Measurements from ENCODE around the gene FCMR. TPM values are rescaled to one million over a fixed set of nuclear protein-coding genes. Genes with fewer than 3 reads are reported as not detected.
A peak's percentile ranks its signal among the peaks of the same experiment; 100 is the strongest.

FCMR gene
- total and polyA plus RNA-seq, 10 of the 15 experiments (the other 5 are each of a cell fraction or from before 2014, with no cell fraction given), result 79.7 to 245 (median 123) TPM

DNA sequence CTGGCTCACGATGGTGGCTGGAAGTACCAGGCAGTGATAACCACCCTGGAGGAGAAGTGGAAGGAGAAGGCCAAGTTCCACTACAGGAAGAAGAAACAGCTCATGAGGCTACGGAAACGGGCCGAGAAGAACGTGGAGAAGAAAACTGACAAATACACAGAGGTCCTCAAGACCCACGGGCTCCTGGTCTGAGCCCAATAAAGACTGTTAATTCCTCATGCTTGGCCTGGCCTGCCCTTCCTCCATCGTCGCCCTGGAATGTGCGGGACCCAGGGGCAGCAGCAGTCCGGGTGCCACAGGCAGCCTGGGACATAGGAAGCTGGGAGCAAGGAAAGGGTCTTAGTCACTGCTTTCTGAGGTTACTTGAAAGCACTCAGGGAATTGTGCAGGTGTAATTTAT, 13.7 kb downstream of the FCMR start:
- Histone ChIP-seq H3K27ac (ENCODE audit: control insufficient read depth, insufficient read depth) (no peak overlapping the region), H3K4me1 (ENCODE audit: control insufficient read depth, insufficient read depth, low read length) (peaks cover 16% of the 10 kb centered on the region), H4K20me1 (ENCODE audit: control insufficient read depth, insufficient read depth) (no peaks in the 10 kb centered on the region; the same call in 1 of the 2 replicates), H2AFZ (ENCODE audit: control insufficient read depth, low read depth, low read length) (no peak overlapping the region), H3K4me3 (no peak overlapping the region), H3K4me2 (ENCODE audit: control insufficient read depth, insufficient read depth) (no peak overlapping the region), H3K9me3 (replicated peaks; ENCODE audit: control insufficient read depth, insufficient read depth, low read length) (no peaks in the 10 kb centered on the region), H3K9ac (ENCODE audit: control insufficient read depth, insufficient read depth, low read length) (no peak overlapping the region), H3K27me3 (replicated peaks in 1 of 2; ENCODE audit: control insufficient read depth in 2 of 2, insufficient read depth in 2 of 2, low read length in 1 of 2) (no peaks in the 10 kb centered on the region), H3K36me3 (ENCODE audit: control insufficient read depth in 2 of 2, insufficient read depth in 2 of 2, low read length in 1 of 2) (peaks cover 31 to 43% of the 10 kb centered on the region in 2 experiments), H3K79me2 (ENCODE audit: control insufficient read depth, insufficient read depth, low read length) (peaks cover 9% of the 10 kb centered on the region)
- ChIA-PET CTCF (interaction anchor here (0.7 to 5.9 kb wide), 13 partner anchors 20 to 272 kb away, joined by 3 to 59 read pairs (median 5); partner anchors contain the start of gene DYRK3), POLR2A (interaction anchor here (0.8 to 1.1 kb wide), 2 partner anchors 11 to 14 kb away, joined by 3 read pairs; partner anchors contain the start of gene FCMR), SMC1A (ENCODE audit: uncharacterized antibody, unreplicated experiment) (interaction anchor here (0.9 to 2.8 kb wide), 13 partner anchors 22 to 250 kb away, joined by 3 to 11 read pairs (median 5); no protein-coding TSS in a partner anchor), RAD21 (ENCODE audit: unreplicated experiment) (interaction anchor here (1.5 to 1.6 kb wide), 2 partner anchors 25 to 173 kb away, joined by 4 to 5 read pairs; no protein-coding TSS in a partner anchor)
- DNase-seq (ENCODE audit: low read depth, low spot score), result no peak
- no peak for FAIRE-seq
- 94% methylated on average over 10 of the region's 10 CpGs for WGBS (ENCODE audit: insufficient coverage, insufficient replicate concordance, low lambda C conversion rate, missing lambda C conversion rate)
- no peak for ATAC-seq
- intact Hi-C loops (cut with micrococcal nuclease; ENCODE audit: unreplicated experiment) (no loop called here), in situ Hi-C loops (cut with MboI) (no loop called here)
- no peak for TF ChIP-seq YY1 (IDR thresholded peaks at IDR 0.05; ENCODE audit: low read depth, low read length)
- 0 out of 2 replicates have a peak, but pooled peaks have one; percentile 18 for TF ChIP-seq POLR2AphosphoS2 (IDR thresholded peaks at IDR 0.05; ENCODE audit: low read depth, low read length)
- TF ChIP-seq, protein P1, sequence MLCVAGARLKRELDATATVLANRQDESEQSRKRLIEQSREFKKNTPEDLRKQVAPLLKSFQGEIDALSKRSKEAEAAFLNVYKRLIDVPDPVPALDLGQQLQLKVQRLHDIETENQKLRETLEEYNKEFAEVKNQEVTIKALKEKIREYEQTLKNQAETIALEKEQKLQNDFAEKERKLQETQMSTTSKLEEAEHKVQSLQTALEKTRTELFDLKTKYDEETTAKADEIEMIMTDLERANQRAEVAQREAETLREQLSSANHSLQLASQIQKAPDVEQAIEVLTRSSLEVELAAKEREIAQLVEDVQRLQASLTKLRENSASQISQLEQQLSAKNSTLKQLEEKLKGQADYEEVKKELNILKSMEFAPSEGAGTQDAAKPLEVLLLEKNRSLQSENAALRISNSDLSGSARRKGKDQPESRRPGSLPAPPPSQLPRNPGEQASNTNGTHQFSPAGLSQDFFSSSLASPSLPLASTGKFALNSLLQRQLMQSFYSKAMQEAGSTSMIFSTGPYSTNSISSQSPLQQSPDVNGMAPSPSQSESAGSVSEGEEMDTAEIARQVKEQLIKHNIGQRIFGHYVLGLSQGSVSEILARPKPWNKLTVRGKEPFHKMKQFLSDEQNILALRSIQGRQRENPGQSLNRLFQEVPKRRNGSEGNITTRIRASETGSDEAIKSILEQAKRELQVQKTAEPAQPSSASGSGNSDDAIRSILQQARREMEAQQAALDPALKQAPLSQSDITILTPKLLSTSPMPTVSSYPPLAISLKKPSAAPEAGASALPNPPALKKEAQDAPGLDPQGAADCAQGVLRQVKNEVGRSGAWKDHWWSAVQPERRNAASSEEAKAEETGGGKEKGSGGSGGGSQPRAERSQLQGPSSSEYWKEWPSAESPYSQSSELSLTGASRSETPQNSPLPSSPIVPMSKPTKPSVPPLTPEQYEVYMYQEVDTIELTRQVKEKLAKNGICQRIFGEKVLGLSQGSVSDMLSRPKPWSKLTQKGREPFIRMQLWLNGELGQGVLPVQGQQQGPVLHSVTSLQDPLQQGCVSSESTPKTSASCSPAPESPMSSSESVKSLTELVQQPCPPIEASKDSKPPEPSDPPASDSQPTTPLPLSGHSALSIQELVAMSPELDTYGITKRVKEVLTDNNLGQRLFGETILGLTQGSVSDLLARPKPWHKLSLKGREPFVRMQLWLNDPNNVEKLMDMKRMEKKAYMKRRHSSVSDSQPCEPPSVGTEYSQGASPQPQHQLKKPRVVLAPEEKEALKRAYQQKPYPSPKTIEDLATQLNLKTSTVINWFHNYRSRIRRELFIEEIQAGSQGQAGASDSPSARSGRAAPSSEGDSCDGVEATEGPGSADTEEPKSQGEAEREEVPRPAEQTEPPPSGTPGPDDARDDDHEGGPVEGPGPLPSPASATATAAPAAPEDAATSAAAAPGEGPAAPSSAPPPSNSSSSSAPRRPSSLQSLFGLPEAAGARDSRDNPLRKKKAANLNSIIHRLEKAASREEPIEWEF (IDR thresholded peaks at IDR 0.05; ENCODE audit: insufficient replicate concordance, low read depth, low read length), result no peak
- TF ChIP-seq SPI1 (IDR thresholded peaks at IDR 0.05; ENCODE audit: borderline replicate concordance, insufficient read depth, low read depth, low read length), result no peak
- TF ChIP-seq IKZF2 (IDR thresholded peaks at IDR 0.05), result no peak
- no peak for TF ChIP-seq SMARCA5 (IDR thresholded peaks at IDR 0.05)
- TF ChIP-seq POLR2A (IDR thresholded peaks at IDR 0.05; ENCODE audit: low read depth, low read length), result peak; percentile 30; the same call in 1 of the 2 replicates
- BruUV-seq (replicated peaks), result TSS peak; percentile 2

Measured in GM12878 (cell line).